Mammary epithelial cell (primary cell): Measurements from ENCODE around the gene MMP10.

Experiments
- EZH2 ChIP-seq: IDR thresholded peaks from 2 replicates; pipeline ENCODE4 v1.6.1; 2012; ENCODE audit warnings: low read length, inconsistent platforms, borderline replicate concordance
- TF ChIP-seq, protein P1 (sequence below), 2 donors: IDR thresholded peaks in 1 of 2; conservative IDR thresholded peaks in 1 of 2; 2 replicates each; pipeline ENCODE4 v1.5.1; 2011 to 2012; ENCODE audit warnings: inconsistent platforms in 2 of 2, low read length in 2 of 2, mild to moderate bottlenecking in 2 of 2, control low read depth in 1 of 2, low read depth in 1 of 2; ENCODE audit not compliant: insufficient read depth in 1 of 2; ENCODE audit errors: extremely low read depth in 1 of 2

DNA sequence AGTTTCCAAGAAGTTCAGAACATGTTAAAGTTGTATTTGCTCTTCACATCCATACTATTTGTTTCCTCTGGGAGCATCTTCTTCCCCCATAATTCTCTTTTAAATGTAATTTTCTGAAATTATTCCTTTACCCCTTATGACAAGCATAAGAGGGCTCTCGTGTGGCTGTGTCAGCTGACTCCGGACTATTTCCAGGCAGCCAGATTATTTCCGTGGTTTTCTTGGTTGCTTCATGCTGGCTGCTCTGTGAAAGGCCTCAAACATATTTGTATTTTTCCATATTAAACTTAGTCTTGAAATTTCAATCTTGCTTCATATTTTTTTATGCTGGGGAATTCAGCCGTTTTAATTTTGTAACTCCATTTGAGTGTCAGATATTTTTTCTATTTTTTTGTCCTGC lies 20.3 kb upstream of the MMP10 start:
- TF ChIP-seq, protein P1, sequence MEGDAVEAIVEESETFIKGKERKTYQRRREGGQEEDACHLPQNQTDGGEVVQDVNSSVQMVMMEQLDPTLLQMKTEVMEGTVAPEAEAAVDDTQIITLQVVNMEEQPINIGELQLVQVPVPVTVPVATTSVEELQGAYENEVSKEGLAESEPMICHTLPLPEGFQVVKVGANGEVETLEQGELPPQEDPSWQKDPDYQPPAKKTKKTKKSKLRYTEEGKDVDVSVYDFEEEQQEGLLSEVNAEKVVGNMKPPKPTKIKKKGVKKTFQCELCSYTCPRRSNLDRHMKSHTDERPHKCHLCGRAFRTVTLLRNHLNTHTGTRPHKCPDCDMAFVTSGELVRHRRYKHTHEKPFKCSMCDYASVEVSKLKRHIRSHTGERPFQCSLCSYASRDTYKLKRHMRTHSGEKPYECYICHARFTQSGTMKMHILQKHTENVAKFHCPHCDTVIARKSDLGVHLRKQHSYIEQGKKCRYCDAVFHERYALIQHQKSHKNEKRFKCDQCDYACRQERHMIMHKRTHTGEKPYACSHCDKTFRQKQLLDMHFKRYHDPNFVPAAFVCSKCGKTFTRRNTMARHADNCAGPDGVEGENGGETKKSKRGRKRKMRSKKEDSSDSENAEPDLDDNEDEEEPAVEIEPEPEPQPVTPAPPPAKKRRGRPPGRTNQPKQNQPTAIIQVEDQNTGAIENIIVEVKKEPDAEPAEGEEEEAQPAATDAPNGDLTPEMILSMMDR (conservative IDR thresholded peaks at IDR 0.05 in 1 of 2, IDR thresholded peaks at IDR 0.05 in 1 of 2; ENCODE audit: extremely low read depth in 1 of 2, insufficient read depth in 1 of 2, low read depth in 1 of 2, low read length in 2 of 2): no peak
- no peak for TF ChIP-seq EZH2
